GM18858 (cell line): ENCODE results near the gene KRTAP4-16.
"Not testable (repeated sequence)": the region's sequence is repeated elsewhere in the genome, so short reads cannot be mapped to it uniquely, and the experiment has no call there.

ENCODE experiments used
- ATAC-seq: cut with Tn5 transposase; IDR thresholded peaks from one replicate; pipeline ENCODE4 v1.9.1; 2021; ENCODE audit not compliant: unreplicated experiment

Gene KRTAP4-16

GRCh38 chr17:41119696-41120690 is 18.0 kb upstream of the KRTAP4-16 start:
- ATAC-seq, result not testable (repeated sequence)

- ATAC-seq, result no peak
Observed at GRCh38 chr17:41118721-41119120, 16.7 kb upstream of the KRTAP4-16 start.

GRCh38 chr17:41117846-41118386 is 15.9 kb upstream of the KRTAP4-16 start, which contains the start of gene KRTAP4-11:
Gene KRTAP4-11 (minus strand): TSS chr17:41118373. CDS start chr17:41118315, 58 bp downstream.
- not testable (repeated sequence) for ATAC-seq

- ATAC-seq, result no peak
Observed at GRCh38 chr17:41116297-41116696, 14.3 kb upstream of the KRTAP4-16 start.

- no peak for ATAC-seq
Observed at GRCh38 chr17:41111151-41111885, 9.3 kb upstream of the KRTAP4-16 start.

GRCh38 chr17:41108728-41109386 is 6.8 kb upstream of the KRTAP4-16 start:
- ATAC-seq, result not testable (repeated sequence)

GRCh38 chr17:41107941-41108450 is 6.0 kb upstream of the KRTAP4-16 start:
- no peak for ATAC-seq

- not testable (repeated sequence) for ATAC-seq
Observed at GRCh38 chr17:41105347-41105746, 3.3 kb upstream of the KRTAP4-16 start, which contains the start of gene KRTAP4-9. Gene KRTAP4-9 (plus strand): TSS chr17:41105389. CDS start chr17:41105389, 0 bp downstream.

- not testable (repeated sequence) for ATAC-seq
Observed at GRCh38 chr17:41104386-41105038, 2.5 kb upstream of the KRTAP4-16 start.

GRCh38 chr17:41103896-41104295 is 1.9 kb upstream of the KRTAP4-16 start:
- ATAC-seq, result no peak

GRCh38 chr17:41099682-41100480 is 2.1 kb downstream of the KRTAP4-16 start:
- ATAC-seq, result not testable (repeated sequence)

GRCh38 chr17:41098481-41098880 is 3.5 kb downstream of the KRTAP4-16 start:
- no peak for ATAC-seq

GRCh38 chr17:41098042-41098441 is 4.0 kb downstream of the KRTAP4-16 start, which contains the start of gene KRTAP4-8:
Gene KRTAP4-8 (minus strand): TSS chr17:41098142. CDS start chr17:41098084, 58 bp downstream.
- no peak for ATAC-seq

GRCh38 chr17:41096055-41096454 is 6.0 kb downstream of the KRTAP4-16 start:
- no peak for ATAC-seq

- ATAC-seq, result not testable (repeated sequence)
Observed at GRCh38 chr17:41088760-41089352, 13.2 kb downstream of the KRTAP4-16 start.

- ATAC-seq, result not testable (repeated sequence)
Observed at GRCh38 chr17:41084100-41084856, 17.7 kb downstream of the KRTAP4-16 start, which contains the start of gene KRTAP4-7. Gene KRTAP4-7 (plus strand): TSS chr17:41084150. CDS start chr17:41084207, 57 bp downstream.

GRCh38 chr17:41083427-41083826 is 18.6 kb downstream of the KRTAP4-16 start:
- not testable (repeated sequence) for ATAC-seq

GRCh38 chr17:41082626-41083025 is 19.4 kb downstream of the KRTAP4-16 start:
- ATAC-seq, result no peak
